Measurements from ENCODE around the gene APOO. TPM values are rescaled to one million over a fixed set of nuclear protein-coding genes. Genes with fewer than 3 reads are reported as not detected.

Gene APOO
- polyA plus RNA-seq, 1 donor (not counting 4 experiments of a cell fraction or from before 2014, with no cell fraction given) = 22.7 TPM

GRCh38 chrX:23885803-23886202 is 21.9 kb downstream of the APOO start:
- H3K9me3 ChIP-seq (ENCODE audit: control insufficient read depth, low read depth, low read length) = no peaks in the 10 kb centered on the region
- no peaks in the 10 kb centered on the region for H4K20me1 ChIP-seq (ENCODE audit: control insufficient read depth, extremely low read depth, insufficient read depth, low read length)
- H3K4me2 ChIP-seq (ENCODE audit: control insufficient read depth, extremely low read depth, insufficient read depth, low read depth, low read length) = no peak overlapping the region
- no peaks in the 10 kb centered on the region for H3K27me3 ChIP-seq (ENCODE audit: control insufficient read depth, extremely low read depth, insufficient read depth, low read length)
- H3K36me3 ChIP-seq (ENCODE audit: control insufficient read depth in 2 of 2, extremely low read depth in 1 of 2, insufficient read depth in 2 of 2, low read length in 2 of 2) = no peaks in the 10 kb centered on the region
- dilution Hi-C loops (cut with MboI; ENCODE audit: extremely low pct_ligation_motif_present, low sequenced_read_pairs) = no loop called here
- DNase-seq (ENCODE audit: low read depth, low spot score) = no peak
- H3K9me1 ChIP-seq (ENCODE audit: control insufficient read depth, extremely low read depth, insufficient read depth, low read length) = no peaks in the 10 kb centered on the region
- no peak overlapping the region for H2AFZ ChIP-seq (ENCODE audit: control insufficient read depth, low read length)
- TF ChIP-seq EZH2 (IDR thresholded peaks at IDR 0.05; ENCODE audit: low read length) (no peak), CTCF (optimal IDR thresholded peaks at IDR 0.05 in 1 of 3, IDR thresholded peaks at IDR 0.05 in 1 of 3, conservative IDR thresholded peaks at IDR 0.05 in 1 of 3; ENCODE audit: extremely low read depth in 1 of 3, insufficient read depth in 2 of 3, low read length in 3 of 3) (no peak)
- no peaks in the 10 kb centered on the region for H3K79me2 ChIP-seq (ENCODE audit: control insufficient read depth, insufficient read depth, low read length)
- peaks cover 21% of the 10 kb centered on the region for H3K4me1 ChIP-seq (ENCODE audit: control insufficient read depth, extremely low read depth, insufficient read depth, low read length)
- no peak overlapping the region for H3K4me3 ChIP-seq (ENCODE audit: control insufficient read depth in 2 of 3, extremely low read depth in 1 of 3, insufficient read depth in 2 of 3, low read depth in 1 of 3, low read length in 3 of 3)
- H3K9ac ChIP-seq (ENCODE audit: control insufficient read depth, extremely low read depth, insufficient read depth, low read length) = no peak overlapping the region
- no peak overlapping the region for H3K27ac ChIP-seq (ENCODE audit: control insufficient read depth, insufficient read depth, low read length)
- FAIRE-seq = no peak

- DNase-seq (ENCODE audit: low read depth, low spot score) (peak; percentile 42), FAIRE-seq (peak; percentile 60)
- H3K4me1 ChIP-seq (ENCODE audit: control insufficient read depth, extremely low read depth, insufficient read depth, low read length) = peaks cover 21% of the 10 kb centered on the region
- H3K4me3 ChIP-seq (ENCODE audit: control insufficient read depth in 2 of 3, extremely low read depth in 1 of 3, insufficient read depth in 2 of 3, low read depth in 1 of 3, low read length in 3 of 3) = peak overlapping the region in 1 of 3 experiments; percentile 10
- no peaks in the 10 kb centered on the region for H3K36me3 ChIP-seq (ENCODE audit: control insufficient read depth in 2 of 2, extremely low read depth in 1 of 2, insufficient read depth in 2 of 2, low read length in 2 of 2)
- no peaks in the 10 kb centered on the region for H3K27me3 ChIP-seq (ENCODE audit: control insufficient read depth, extremely low read depth, insufficient read depth, low read length)
- no peaks in the 10 kb centered on the region for H3K9me1 ChIP-seq (ENCODE audit: control insufficient read depth, extremely low read depth, insufficient read depth, low read length)
- dilution Hi-C loops (cut with MboI; ENCODE audit: extremely low pct_ligation_motif_present, low sequenced_read_pairs) = no loop called here
- no peaks in the 10 kb centered on the region for H3K9me3 ChIP-seq (ENCODE audit: control insufficient read depth, low read depth, low read length)
- H3K27ac ChIP-seq (ENCODE audit: control insufficient read depth, insufficient read depth, low read length) = peak overlapping the region; percentile 68
- no peaks in the 10 kb centered on the region for H4K20me1 ChIP-seq (ENCODE audit: control insufficient read depth, extremely low read depth, insufficient read depth, low read length)
- peak overlapping the region; percentile 69 for H3K4me2 ChIP-seq (ENCODE audit: control insufficient read depth, extremely low read depth, insufficient read depth, low read depth, low read length)
- TF ChIP-seq EZH2 (IDR thresholded peaks at IDR 0.05; ENCODE audit: low read length) = no peak
- no peak for TF ChIP-seq CTCF (optimal IDR thresholded peaks at IDR 0.05 in 1 of 3, IDR thresholded peaks at IDR 0.05 in 1 of 3, conservative IDR thresholded peaks at IDR 0.05 in 1 of 3; ENCODE audit: extremely low read depth in 1 of 3, insufficient read depth in 2 of 3, low read length in 3 of 3)
- H3K9ac ChIP-seq (ENCODE audit: control insufficient read depth, extremely low read depth, insufficient read depth, low read length) = peak overlapping the region; percentile 22
- H3K79me2 ChIP-seq (ENCODE audit: control insufficient read depth, insufficient read depth, low read length) = no peaks in the 10 kb centered on the region
- no peak overlapping the region for H2AFZ ChIP-seq (ENCODE audit: control insufficient read depth, low read length)
These were observed 23.2 kb downstream of the APOO start for GRCh38 chrX:23884427-23885024.
